BE2C (cell line): ENCODE results near the gene L1CAM.

Source experiments
- DNase-seq: peaks from one replicate; pipeline ENCODE4 v3.0.0-alpha.2; 2020
- H3K27me3 ChIP-seq: fragments of 250-450 bp; sonication (Bioruptor Pico); 2 replicates; pipeline ENCODE4 v1.5.1; 2020; ENCODE audit warnings: mild to moderate bottlenecking
- H3K36me3 ChIP-seq: fragments of 250-450 bp; sonication (Bioruptor Pico); 2 replicates; pipeline ENCODE4 v1.5.1; 2020; ENCODE audit warnings: mild to moderate bottlenecking
- H3K4me1 ChIP-seq: fragments of 250-450 bp; sonication (Bioruptor Pico); 2 replicates; pipeline ENCODE4 v1.5.1; 2020
- H3K4me3 ChIP-seq: 2 replicates; pipeline ENCODE4 v1.5.1; 2011; ENCODE audit warnings: low read depth, low read length
- H3K9me3 ChIP-seq: fragments of 250-450 bp; sonication (Bioruptor Pico); 2 replicates; pipeline ENCODE4 v1.5.1; 2020
- TF ChIP-seq, protein P1 (sequence below): IDR thresholded peaks from 2 replicates; pipeline ENCODE4 v1.5.1; 2012; ENCODE audit warnings: mild to moderate bottlenecking, low read depth, low read length

L1CAM gene

GRCh38 chrX:153901753-153902140, 15.8 kb upstream of the L1CAM start:
- Histone ChIP-seq H3K4me1 (peaks cover 25% of the 10 kb centered on the region), H3K27me3 (no peaks in the 10 kb centered on the region), H3K9me3 (no peaks in the 10 kb centered on the region), H3K4me3 (no peak overlapping the region), H3K36me3 (no peaks in the 10 kb centered on the region)
- no peak for DNase-seq
- TF ChIP-seq, protein P1, sequence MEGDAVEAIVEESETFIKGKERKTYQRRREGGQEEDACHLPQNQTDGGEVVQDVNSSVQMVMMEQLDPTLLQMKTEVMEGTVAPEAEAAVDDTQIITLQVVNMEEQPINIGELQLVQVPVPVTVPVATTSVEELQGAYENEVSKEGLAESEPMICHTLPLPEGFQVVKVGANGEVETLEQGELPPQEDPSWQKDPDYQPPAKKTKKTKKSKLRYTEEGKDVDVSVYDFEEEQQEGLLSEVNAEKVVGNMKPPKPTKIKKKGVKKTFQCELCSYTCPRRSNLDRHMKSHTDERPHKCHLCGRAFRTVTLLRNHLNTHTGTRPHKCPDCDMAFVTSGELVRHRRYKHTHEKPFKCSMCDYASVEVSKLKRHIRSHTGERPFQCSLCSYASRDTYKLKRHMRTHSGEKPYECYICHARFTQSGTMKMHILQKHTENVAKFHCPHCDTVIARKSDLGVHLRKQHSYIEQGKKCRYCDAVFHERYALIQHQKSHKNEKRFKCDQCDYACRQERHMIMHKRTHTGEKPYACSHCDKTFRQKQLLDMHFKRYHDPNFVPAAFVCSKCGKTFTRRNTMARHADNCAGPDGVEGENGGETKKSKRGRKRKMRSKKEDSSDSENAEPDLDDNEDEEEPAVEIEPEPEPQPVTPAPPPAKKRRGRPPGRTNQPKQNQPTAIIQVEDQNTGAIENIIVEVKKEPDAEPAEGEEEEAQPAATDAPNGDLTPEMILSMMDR: no peak

DNA sequence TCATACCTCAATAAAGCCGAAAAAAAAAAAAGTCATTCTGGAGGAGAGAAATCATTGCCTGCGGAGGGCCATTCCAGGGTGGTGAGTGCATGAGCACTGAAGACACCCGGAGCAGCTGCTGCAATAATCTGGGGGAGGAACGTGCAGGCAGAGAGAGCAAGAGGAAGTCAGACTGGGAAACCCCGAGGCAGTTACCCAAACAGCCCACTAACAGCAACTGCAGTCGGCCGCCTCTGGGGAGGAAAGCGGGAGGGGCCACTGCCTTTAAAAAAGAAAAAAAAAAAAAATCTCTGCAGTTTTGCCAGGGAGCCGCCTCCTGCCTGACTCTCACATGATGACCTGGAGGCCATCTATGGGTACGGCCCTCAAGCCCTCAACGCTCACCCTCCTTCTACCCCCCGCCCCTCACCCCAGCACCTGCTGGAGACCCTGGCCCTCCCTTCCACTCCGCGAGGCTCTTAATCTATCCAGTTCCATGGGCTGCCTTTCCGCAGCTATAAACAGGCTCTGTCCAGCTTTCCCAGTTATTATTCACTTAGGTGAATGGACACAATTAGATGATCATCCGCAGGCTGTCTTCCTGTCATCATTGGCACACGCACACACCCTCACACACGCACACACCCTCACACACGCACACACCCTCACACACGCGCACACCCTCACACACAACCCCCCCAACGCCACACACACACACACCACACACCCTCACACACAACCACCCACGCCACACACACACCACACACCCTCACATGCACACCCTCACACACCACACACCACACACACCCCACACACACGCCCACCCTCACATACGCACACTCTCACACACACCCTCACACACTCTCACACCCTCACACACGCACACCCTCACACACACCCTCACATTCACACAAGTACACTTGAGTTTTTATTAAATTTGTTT, 15.1 kb upstream of the L1CAM start:
- no peaks in the 10 kb centered on the region for H3K9me3 ChIP-seq
- DNase-seq: peak; percentile 80
- peaks cover 25% of the 10 kb centered on the region for H3K4me1 ChIP-seq
- TF ChIP-seq, protein P1: no peak
- H3K27me3 ChIP-seq: no peaks in the 10 kb centered on the region
- no peak overlapping the region for H3K4me3 ChIP-seq
- H3K36me3 ChIP-seq: no peaks in the 10 kb centered on the region

- Histone ChIP-seq H3K36me3 (no peaks in the 10 kb centered on the region), H3K4me3 (no peak overlapping the region), H3K9me3 (no peaks in the 10 kb centered on the region), H3K27me3 (no peaks in the 10 kb centered on the region), H3K4me1 (peaks cover 18% of the 10 kb centered on the region)
- DNase-seq: no peak
- TF ChIP-seq, protein P1: no peak
Measured at GRCh38 chrX:153897899-153898298, 11.9 kb upstream of the L1CAM start.

- no peak for DNase-seq
Measured at GRCh38 chrX:153889123-153889522, 3.1 kb upstream of the L1CAM start.

GRCh38 chrX:153888344-153888743, 2.4 kb upstream of the L1CAM start:
- no peak overlapping the region for H3K4me3 ChIP-seq
- no peaks in the 10 kb centered on the region for H3K9me3 ChIP-seq
- H3K4me1 ChIP-seq: peaks cover 5% of the 10 kb centered on the region
- H3K36me3 ChIP-seq: peaks cover 3% of the 10 kb centered on the region; the same call in 1 of the 2 replicates
- TF ChIP-seq, protein P1: no peak
- no peaks in the 10 kb centered on the region for H3K27me3 ChIP-seq
- no peak for DNase-seq

More at GRCh38 chrX:153889123-153889522, 3.1 kb upstream of the L1CAM start:
- no peaks in the 10 kb centered on the region for H3K9me3 ChIP-seq
- H3K4me1 ChIP-seq: peaks cover 5% of the 10 kb centered on the region
- no peak overlapping the region for H3K4me3 ChIP-seq
- no peaks in the 10 kb centered on the region for H3K27me3 ChIP-seq
- TF ChIP-seq, protein P1: no peak
- no peaks in the 10 kb centered on the region for H3K36me3 ChIP-seq

DNA sequence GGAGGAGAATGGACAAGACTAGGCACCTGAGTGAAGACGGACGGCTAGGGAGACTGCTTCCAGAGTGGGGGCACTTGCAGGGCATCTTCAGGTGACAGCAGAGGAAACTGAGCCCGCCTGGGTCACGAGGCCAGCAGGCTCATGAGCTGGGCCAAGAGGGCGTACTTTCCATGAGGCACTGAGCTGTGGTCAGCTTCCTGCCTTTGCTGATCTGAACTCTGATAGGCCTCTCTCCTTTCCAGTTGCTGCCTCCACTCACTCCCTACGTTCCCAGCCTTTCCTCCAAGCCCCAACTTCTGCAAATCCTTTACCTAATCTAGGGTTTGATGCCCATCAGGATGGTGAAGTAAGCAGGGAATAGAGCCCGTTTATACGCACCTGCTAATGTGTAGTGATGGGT, 1.4 kb upstream of the L1CAM start:
- Histone ChIP-seq H3K4me1 (peaks cover 12% of the 10 kb centered on the region), H3K27me3 (no peaks in the 10 kb centered on the region), H3K9me3 (no peaks in the 10 kb centered on the region), H3K4me3 (no peak overlapping the region), H3K36me3 (peaks cover 3% of the 10 kb centered on the region; the same call in 1 of the 2 replicates)
- TF ChIP-seq, protein P1: no peak
- no peak for DNase-seq
